HepG2 (cell line): ENCODE results near the gene CYP46A1. TPM values are rescaled to one million over a fixed set of nuclear protein-coding genes. Genes with fewer than 3 reads are reported as not detected.

Experiments
- ASH2L ChIP-seq: fragments of 300-600, 200-600 bp; sonication (generic); IDR thresholded peaks from 2 replicates; pipeline ENCODE4 v1.7.0; 2017; ENCODE audit warnings: low read depth, mild to moderate bottlenecking, moderate library complexity, mixed read lengths, low read length; ENCODE audit not compliant: insufficient read length
- BCL6 ChIP-seq: IDR thresholded peaks from 2 replicates; pipeline ENCODE4 v1.6.1; 2016; ENCODE audit warnings: missing genetic modification reagents, missing compliant biosample characterization
- HIVEP1 ChIP-seq: sonication (generic); formaldehyde crosslinking; IDR thresholded peaks from 2 replicates; pipeline ENCODE4 v1.4.0; 2020; ENCODE audit warnings: mild to moderate bottlenecking, missing genetic modification reagents
- HNF4A ChIP-seq: sonication (generic); formaldehyde crosslinking; IDR thresholded peaks from 2 replicates; pipeline ENCODE4 v1.4.0; 2020; ENCODE audit warnings: missing genetic modification reagents
- MATR3 ChIP-seq: sonication (generic); formaldehyde crosslinking; IDR thresholded peaks from 2 replicates; pipeline ENCODE4 v1.4.0; 2020; ENCODE audit warnings: missing genetic modification reagents
- MEIS2 ChIP-seq: sonication (generic); formaldehyde crosslinking; IDR thresholded peaks from 2 replicates; pipeline ENCODE4 v1.9.0; 2021; ENCODE audit warnings: mild to moderate bottlenecking, missing genetic modification reagents
- NR1H2 ChIP-seq: sonication (generic); formaldehyde crosslinking; IDR thresholded peaks from 2 replicates; pipeline ENCODE4 v1.8.1; 2022; ENCODE audit warnings: low read depth, missing genetic modification reagents, borderline replicate concordance
- RARA ChIP-seq: IDR thresholded peaks from 2 replicates; pipeline ENCODE4 v1.6.1; 2016; ENCODE audit warnings: missing genetic modification reagents, missing compliant biosample characterization
- RFX1 ChIP-seq: fragments of 450-650 bp; IDR thresholded peaks from 2 replicates; pipeline ENCODE4 v1.6.1; 2017
- RXRA ChIP-seq: sonication (generic); formaldehyde crosslinking; IDR thresholded peaks from 2 replicates; pipeline ENCODE4 v1.5.1; 2020; ENCODE audit warnings: missing genetic modification reagents
- SP5 ChIP-seq: IDR thresholded peaks from 2 replicates; pipeline ENCODE4 v1.6.1; 2016; ENCODE audit warnings: low read depth, borderline replicate concordance
- STAT5B ChIP-seq: sonication (generic); formaldehyde crosslinking; IDR thresholded peaks from 2 replicates; pipeline ENCODE4 v1.4.0; 2020; ENCODE audit warnings: missing genetic modification reagents
- ZBTB33 ChIP-seq: sonication (generic); formaldehyde crosslinking; IDR thresholded peaks from 2 replicates; pipeline ENCODE4 v1.4.0; 2020; ENCODE audit warnings: missing genetic modification reagents
- ZBTB7B ChIP-seq: sonication (generic); formaldehyde crosslinking; IDR thresholded peaks from 2 replicates; pipeline ENCODE4 v1.4.0; 2020; ENCODE audit warnings: missing genetic modification reagents
- ZNF260 ChIP-seq: sonication (generic); formaldehyde crosslinking; IDR thresholded peaks from 2 replicates; pipeline ENCODE4 v1.4.0; 2020; ENCODE audit warnings: missing genetic modification reagents, low read depth, mild to moderate bottlenecking, borderline replicate concordance
- ZNF558 ChIP-seq: sonication (generic); formaldehyde crosslinking; IDR thresholded peaks from 2 replicates; pipeline ENCODE4 v1.9.0; 2022; ENCODE audit warnings: mild to moderate bottlenecking, missing genetic modification reagents, borderline replicate concordance
- ZNF572 ChIP-seq: sonication (generic); formaldehyde crosslinking; IDR thresholded peaks from 2 replicates; pipeline ENCODE4 v1.5.1; 2020; ENCODE audit warnings: mild to moderate bottlenecking, missing genetic modification reagents
- ZNF883 ChIP-seq: sonication (generic); formaldehyde crosslinking; IDR thresholded peaks from 2 replicates; pipeline ENCODE4 v1.5.1; 2020; ENCODE audit warnings: mild to moderate bottlenecking, missing genetic modification reagents; ENCODE audit errors: not compliant biosample characterization
- polyA plus RNA-seq, 8 experiments: library from polyadenylated mRNA; depleted of rRNA in 3 of 8; stranded (reverse) in 7 of 8; unstranded in 1 of 8; fragments of >200 nt; fragmentation: Illumina TruSeq in 4 of 8; extraction: Trizol in 4 of 8; gene quantifications; 2 replicates each; pipeline versions ENCODE4 v1.2.1 to v1.2.3, GENCODE V29; 2011 to 2016; ENCODE audit warnings: low read depth in 4 of 8, missing spikeins in 1 of 8, mixed read lengths in 1 of 8; ENCODE audit not compliant: insufficient read depth in 1 of 8
- total RNA-seq, 5 experiments: library from RNA; depleted of rRNA; stranded (reverse); fragments of >200 nt; fragmentation: Illumina TruSeq; extraction: Trizol; gene quantifications; 2 replicates each; pipeline ENCODE4 v1.2.3, GENCODE V29; 2016; ENCODE audit warnings: low read depth in 1 of 5
- TF ChIP-seq, protein P1 (sequence below): sonication (generic); formaldehyde crosslinking; IDR thresholded peaks from 2 replicates; pipeline ENCODE4 v1.4.0; 2020; ENCODE audit warnings: missing genetic modification reagents, borderline replicate concordance
- TF ChIP-seq, protein P2 (sequence below): sonication (generic); formaldehyde crosslinking; IDR thresholded peaks from 2 replicates; pipeline ENCODE4 v1.4.0; 2020; ENCODE audit warnings: missing genetic modification reagents, borderline replicate concordance

Gene CYP46A1
- total and polyA plus RNA-seq, 2 of the 13 experiments (the other 11 are each of a cell fraction or from before 2014, with no cell fraction given): not detected

DNA sequence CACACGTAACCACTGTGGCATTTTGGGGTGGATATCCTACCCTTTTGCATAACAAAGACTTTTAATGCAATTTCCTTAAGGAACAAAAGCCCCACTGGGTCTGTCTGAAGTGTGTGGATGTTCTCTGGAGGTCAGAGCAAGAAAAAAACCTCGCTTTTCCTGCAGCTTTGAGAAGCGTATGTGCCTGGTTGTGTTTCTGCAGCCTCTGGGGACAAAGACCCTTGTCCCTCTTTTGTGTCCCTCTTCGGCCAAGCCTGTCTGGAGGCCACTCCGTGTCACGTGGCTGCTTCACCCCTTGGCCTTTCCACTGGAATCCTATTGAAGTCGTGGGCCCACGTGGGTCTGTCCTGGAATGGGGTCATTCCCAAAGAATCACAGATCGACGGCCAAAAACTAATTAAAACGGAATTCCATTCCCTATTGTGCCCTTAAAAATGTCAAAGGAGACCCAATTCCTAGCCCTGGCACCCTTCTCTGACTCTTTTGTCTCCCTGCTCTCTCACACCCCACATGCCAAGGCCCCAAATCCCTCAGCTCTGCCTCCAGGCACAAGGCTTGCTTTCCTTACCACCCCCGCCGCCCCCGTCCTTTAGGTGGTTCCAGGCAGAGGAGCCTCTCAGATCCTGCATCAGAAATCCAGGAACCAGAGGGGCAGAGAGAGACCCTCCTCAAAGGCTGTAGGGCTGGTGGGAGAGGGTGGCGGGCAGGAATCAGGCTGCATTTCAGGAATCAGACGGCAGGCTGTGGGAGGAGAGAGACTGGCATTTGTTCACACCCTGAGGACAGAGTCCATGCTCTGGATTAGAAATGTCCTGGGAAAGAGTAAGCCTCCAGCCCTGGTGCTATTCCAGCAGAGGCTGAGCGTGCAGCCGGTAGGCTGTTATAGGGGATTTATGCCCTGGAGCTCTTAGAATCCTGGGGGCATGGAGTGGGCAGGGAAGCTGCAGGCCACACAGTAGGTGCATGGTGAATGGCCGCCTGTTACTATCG, 12.6 kb upstream of the CYP46A1 start (continued):
- TF ChIP-seq ZBTB33 (CRISPR knock-in tag) (no peak), ZNF883 (no peak), ZNF572 (CRISPR knock-in tag) (no peak), ZNF260 (no peak), STAT5B (CRISPR knock-in tag) (no peak), HIVEP1 (no peak), NR1H2 (no peak), ASH2L (peak; percentile 41), MEIS2 (CRISPR knock-in tag) (no peak), BCL6 (CRISPR knock-in tag) (peak; percentile 89), HNF4A (CRISPR knock-in tag) (peak; percentile 72), RARA (CRISPR knock-in tag) (0 out of 2 replicates have a peak, but pooled peaks have one; percentile 33), MATR3 (CRISPR knock-in tag) (no peak), SP5 (0 out of 2 replicates have a peak, but pooled peaks have one; percentile 33), RXRA (no peak), RFX1 (no peak), ZBTB7B (CRISPR knock-in tag) (no peak), ZNF558 (CRISPR knock-in tag) (no peak)
- TF ChIP-seq, protein P1, sequence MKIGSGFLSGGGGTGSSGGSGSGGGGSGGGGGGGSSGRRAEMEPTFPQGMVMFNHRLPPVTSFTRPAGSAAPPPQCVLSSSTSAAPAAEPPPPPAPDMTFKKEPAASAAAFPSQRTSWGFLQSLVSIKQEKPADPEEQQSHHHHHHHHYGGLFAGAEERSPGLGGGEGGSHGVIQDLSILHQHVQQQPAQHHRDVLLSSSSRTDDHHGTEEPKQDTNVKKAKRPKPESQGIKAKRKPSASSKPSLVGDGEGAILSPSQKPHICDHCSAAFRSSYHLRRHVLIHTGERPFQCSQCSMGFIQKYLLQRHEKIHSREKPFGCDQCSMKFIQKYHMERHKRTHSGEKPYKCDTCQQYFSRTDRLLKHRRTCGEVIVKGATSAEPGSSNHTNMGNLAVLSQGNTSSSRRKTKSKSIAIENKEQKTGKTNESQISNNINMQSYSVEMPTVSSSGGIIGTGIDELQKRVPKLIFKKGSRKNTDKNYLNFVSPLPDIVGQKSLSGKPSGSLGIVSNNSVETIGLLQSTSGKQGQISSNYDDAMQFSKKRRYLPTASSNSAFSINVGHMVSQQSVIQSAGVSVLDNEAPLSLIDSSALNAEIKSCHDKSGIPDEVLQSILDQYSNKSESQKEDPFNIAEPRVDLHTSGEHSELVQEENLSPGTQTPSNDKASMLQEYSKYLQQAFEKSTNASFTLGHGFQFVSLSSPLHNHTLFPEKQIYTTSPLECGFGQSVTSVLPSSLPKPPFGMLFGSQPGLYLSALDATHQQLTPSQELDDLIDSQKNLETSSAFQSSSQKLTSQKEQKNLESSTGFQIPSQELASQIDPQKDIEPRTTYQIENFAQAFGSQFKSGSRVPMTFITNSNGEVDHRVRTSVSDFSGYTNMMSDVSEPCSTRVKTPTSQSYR (CRISPR knock-in tag): peak; percentile 77; the same call in 1 of the 2 replicates
- TF ChIP-seq, protein P2, sequence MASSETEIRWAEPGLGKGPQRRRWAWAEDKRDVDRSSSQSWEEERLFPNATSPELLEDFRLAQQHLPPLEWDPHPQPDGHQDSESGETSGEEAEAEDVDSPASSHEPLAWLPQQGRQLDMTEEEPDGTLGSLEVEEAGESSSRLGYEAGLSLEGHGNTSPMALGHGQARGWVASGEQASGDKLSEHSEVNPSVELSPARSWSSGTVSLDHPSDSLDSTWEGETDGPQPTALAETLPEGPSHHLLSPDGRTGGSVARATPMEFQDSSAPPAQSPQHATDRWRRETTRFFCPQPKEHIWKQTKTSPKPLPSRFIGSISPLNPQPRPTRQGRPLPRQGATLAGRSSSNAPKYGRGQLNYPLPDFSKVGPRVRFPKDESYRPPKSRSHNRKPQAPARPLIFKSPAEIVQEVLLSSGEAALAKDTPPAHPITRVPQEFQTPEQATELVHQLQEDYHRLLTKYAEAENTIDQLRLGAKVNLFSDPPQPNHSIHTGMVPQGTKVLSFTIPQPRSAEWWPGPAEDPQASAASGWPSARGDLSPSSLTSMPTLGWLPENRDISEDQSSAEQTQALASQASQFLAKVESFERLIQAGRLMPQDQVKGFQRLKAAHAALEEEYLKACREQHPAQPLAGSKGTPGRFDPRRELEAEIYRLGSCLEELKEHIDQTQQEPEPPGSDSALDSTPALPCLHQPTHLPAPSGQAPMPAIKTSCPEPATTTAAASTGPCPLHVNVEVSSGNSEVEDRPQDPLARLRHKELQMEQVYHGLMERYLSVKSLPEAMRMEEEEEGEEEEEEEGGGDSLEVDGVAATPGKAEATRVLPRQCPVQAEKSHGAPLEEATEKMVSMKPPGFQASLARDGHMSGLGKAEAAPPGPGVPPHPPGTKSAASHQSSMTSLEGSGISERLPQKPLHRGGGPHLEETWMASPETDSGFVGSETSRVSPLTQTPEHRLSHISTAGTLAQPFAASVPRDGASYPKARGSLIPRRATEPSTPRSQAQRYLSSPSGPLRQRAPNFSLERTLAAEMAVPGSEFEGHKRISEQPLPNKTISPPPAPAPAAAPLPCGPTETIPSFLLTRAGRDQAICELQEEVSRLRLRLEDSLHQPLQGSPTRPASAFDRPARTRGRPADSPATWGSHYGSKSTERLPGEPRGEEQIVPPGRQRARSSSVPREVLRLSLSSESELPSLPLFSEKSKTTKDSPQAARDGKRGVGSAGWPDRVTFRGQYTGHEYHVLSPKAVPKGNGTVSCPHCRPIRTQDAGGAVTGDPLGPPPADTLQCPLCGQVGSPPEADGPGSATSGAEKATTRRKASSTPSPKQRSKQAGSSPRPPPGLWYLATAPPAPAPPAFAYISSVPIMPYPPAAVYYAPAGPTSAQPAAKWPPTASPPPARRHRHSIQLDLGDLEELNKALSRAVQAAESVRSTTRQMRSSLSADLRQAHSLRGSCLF (CRISPR knock-in tag): no peak
